Activated T-cell treated with anti-CD3 and anti-CD28 coated beads for 4 hours (primary cell): ENCODE results near the gene NPY.

Source experiments
- DNase-seq: peaks from one replicate; pipeline ENCODE4 v3.0.0-alpha.2; 2020

The NPY gene

DNA sequence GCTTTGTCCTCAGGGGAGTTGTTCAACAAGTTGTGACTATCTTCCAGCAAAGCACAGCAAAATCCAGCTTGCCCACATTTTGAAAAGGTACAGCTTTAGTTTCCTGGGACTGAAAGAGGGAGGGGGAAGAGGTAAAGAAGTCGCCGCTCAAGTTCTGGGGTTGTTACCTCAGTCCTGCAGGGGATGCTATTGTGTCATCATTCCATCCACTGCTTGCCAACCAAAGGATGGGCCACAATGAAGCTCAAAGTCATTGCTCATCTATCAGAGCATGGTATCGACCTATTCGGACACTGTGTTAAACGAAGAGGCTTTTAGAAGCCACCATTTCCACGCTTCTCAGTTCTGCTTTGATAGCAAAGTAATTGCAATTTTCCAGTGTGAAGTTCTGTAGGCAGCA is 34.3 kb downstream of the NPY start:
- no peak for DNase-seq

DNA sequence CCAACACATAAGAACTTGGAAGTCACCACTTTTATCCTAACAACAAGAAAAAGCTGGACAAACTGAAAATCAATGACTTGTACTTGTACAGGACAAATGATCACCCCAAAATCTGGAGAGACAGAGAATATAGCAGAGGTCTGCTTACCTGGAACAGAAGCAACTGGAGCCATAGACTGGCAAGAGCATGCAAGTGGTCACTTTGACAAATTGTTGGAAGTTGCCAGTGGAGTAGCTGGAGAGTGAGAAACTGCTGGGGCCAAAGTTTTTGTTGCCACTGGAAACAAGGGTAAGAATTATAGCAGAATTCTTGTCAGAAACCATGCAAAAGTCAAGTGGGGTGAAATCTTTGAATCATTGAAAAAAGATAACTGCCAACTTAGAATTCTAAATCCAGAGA is 35.2 kb downstream of the NPY start:
- no peak for DNase-seq

DNA sequence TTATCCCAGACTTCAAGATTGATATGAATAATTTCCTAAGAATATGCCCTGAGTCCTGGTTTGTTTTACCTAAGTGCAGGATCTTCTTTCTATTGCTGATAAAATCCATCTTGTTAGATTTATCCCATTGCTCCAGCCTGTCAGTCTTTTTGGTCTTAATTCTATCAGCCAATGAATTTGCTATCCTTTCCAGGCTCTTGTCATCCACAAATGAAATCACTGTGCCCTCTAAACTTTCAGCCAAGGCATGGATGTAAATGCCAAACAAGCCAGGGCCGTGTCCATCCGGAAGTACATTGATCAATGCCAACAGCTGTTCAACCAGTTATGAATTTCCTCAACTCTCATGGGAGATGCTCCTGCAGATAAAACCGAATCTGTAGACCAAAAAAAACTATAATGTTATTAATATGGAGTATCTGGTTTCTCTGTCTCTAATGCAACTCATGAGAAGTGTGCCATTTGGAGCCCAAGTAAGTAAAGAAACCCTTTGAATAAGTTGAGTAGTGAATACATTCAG is 40.0 kb downstream of the NPY start:
- no peak for DNase-seq

DNA sequence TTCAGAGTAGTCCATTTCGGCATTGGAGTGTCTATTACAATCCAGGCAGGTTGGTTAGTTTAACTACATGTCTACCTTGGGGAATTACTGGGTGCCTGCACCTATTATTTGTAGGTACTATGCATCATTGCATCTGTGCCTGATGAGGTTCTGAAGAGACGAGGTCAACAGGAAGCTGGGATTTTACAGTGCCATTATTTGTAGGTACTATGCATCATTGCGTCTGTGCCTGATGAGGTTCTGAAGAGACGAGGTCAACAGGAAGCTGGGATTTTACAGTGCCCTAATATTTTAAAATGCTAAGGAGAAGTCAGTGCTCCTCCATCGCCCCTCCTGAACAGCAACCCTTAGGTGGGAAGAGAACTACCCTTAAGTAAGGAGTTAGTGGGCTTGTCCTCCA is 41.7 kb downstream of the NPY start:
- no peak for DNase-seq

DNA sequence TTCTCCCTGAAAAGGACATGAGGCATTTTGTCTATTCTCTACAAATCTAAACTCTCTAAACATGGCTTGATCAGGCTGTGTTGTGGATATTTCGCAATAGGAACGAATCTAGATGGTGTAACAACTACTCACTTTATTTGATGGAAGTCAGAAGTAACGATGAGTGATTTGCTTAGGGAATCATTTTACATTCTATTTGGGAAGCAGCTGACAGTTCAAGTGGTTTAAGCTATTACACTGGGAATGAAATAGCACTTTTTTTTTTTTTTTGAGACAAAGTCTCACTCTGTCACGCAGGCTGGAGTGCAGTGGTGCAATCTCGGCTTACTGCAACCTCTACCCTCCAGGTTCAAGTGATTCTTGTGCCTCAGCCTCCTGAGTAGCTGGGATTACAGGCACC is 44.1 kb downstream of the NPY start:
- DNase-seq = no peak

DNA sequence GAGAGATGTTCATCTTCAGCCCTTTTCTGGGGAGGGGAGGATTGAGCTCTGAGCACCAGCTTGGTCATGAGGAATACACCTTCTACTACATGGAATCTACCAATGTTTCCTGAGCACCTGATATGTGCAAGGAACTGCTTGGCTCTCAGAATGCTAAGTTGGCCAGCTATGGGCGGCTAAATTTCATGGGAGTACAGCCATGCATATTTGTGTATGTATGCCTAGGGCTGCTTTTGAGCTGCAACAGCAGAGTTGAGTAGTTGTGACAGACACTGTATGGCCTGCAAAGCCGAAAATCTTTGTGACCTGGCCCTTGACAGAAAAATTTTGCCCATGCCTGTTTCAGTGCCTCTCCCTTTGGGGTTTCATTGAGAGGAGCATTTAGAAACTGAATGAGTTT is 44.9 kb downstream of the NPY start:
- no peak for DNase-seq

DNA sequence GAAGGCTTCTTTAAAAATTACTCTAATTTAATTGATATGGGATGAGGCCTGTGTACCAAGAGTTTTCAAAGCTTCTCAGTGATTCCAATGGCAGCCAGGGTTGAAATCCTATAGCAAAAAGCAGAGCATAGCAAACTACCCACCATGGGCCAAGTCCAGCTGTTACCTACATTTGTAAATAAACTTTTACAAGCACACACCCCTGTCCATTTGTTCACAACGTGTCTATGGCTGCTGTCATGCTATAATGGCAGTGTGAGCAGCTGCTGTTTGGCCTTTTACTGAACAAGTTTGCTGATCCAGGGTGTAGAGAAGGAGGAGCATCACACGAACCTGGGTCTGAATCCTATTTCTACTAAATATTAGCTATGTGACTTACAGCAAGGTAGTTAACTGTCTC is 50.0 kb downstream of the NPY start:
- DNase-seq = no peak

DNA sequence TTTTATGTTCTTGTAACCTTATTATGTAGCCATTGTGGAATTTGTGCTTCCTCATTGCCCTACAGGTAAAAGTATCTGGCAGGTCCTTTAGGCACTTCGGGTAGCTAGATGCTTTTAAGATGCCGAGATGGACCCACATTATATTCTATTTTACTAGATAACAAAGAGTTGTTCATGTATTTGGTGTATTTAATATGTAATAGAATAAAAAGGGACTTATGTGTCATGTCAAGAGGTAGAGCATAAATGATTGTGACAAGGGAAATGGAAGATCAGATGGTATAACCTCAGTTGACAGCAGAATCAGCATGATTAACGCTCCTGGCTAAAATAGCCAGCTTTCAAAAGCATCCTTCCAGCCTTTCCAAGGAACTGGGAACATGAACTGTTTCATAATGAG is 50.6 kb downstream of the NPY start:
- no peak for DNase-seq

DNA sequence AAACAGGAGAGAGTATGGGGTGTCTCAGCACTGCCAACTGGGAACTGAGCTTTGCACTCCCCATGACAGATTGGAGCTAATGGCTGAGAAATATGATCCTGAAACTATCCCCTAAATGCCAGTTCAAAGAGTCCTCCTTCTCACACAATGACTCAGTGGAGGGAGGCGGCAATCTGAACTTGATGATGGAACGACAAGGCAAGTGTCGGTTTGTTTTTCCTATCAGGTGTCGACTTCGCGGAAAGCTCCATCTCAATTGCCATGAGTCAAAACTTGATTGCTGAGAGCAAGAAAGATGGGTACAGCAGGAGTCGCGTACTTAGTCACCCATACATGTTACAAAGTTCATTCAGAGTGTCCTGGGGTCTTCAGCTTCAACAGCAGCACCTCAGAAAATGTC is 52.5 kb downstream of the NPY start:
- DNase-seq = no peak

DNA sequence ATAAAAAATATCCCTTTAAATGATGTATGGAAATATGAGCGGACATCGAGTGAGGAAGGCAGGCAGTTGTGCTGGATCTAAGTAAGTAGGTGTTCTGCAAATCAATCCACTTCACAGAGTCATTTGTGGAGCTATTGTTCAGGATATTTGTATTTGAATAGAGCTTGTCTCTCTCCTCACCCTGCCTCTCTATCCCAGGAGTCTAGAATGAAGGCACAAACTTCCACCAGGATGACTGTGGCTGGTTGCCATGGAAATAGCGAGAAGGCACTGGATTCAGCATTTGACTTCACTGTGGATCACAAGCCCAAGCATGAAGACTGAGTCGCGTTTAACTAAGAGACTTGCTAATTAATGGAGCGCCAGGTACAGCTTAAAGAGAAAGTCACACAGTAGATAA is 53.2 kb downstream of the NPY start:
- DNase-seq = no peak

DNA sequence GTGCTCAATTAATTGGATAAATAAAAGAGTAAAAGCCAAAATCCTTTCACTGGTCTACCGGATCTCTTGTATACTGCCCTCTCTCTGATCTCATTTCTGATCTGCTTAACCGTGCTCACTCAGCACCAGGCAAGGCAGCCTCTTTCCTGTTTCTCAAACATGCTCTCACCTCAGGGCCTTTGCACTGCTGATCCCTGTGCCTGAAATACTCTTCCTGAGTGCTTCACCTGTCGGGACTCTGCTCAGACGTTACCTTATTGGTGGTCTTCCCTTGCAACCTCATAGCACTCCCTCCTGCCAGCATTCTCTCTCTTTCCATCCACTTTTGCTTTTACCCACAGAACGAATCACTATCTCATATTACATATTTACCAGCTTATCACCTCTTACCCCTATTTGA is 55.6 kb downstream of the NPY start:
- no peak for DNase-seq

DNA sequence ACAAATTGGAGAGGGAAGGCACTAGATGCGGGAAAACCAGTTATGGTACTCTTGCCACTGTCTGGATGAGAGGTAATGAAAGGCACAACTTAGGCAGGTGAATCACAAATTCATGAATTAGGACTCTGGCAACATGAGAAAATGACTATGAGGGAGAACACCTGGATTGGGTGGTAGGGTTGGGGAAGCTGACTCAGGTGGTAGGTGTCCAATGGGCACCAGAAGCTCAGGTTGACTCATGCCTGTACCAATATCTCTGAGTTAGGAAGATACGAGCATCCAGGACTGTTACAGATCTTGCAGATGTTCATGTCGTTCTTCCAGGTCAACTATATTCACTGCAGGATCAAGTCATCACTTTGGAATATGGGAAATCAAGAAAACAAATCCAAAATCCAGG is 56.7 kb downstream of the NPY start:
- DNase-seq = no peak
